Heart right ventricle (tissue), 16 donors: ENCODE data around the gene PAK3. TPM values are rescaled to one million over a fixed set of nuclear protein-coding genes. Genes with fewer than 3 reads are reported as not detected.

Experiments
- ATAC-seq, 8 donors: fragments of 200-7000 bp; cut with Tn5 transposase; one replicate each; pipeline ENCODE4 v1.9.1; 2020; ENCODE audit warnings: mild to moderate bottlenecking in 8 of 8, moderate library complexity in 8 of 8, moderate number of reproducible peaks in 1 of 8
- DNase-seq, 2 donors: peaks; one replicate each; pipeline ENCODE4 v3.0.0-alpha.2; 2020
- H3K27ac ChIP-seq, 10 donors: fragments of 200-600 bp; sonication (generic) in 2 of 10; one replicate each; pipeline versions ENCODE4 v1.5.0 to v1.8.0; 2020 to 2022; ENCODE audit warnings: mild to moderate bottlenecking in 3 of 10
- H3K27me3 ChIP-seq, 7 donors: fragments of 200-600 bp; one replicate each; pipeline ENCODE4 v1.8.0; 2021 to 2022; ENCODE audit warnings: mild to moderate bottlenecking in 2 of 7
- H3K36me3 ChIP-seq, 9 donors: fragments of 200-600 bp; sonication (generic) in 1 of 9; one replicate each; pipeline versions ENCODE4 v1.5.0 to v1.8.0; 2020 to 2022; ENCODE audit warnings: mild to moderate bottlenecking in 2 of 9
- H3K4me1 ChIP-seq, 9 donors: fragments of 200-600 bp; sonication (generic) in 1 of 9; one replicate each; pipeline versions ENCODE4 v1.5.0 to v1.8.0; 2020 to 2022; ENCODE audit warnings: mild to moderate bottlenecking in 4 of 9
- H3K4me3 ChIP-seq, 10 donors: fragments of 200-600 bp; sonication (generic) in 2 of 10; one replicate each; pipeline versions ENCODE4 v1.5.0 to v1.8.0; 2020 to 2022; ENCODE audit warnings: mild to moderate bottlenecking in 7 of 10, moderate library complexity in 2 of 10
- H3K9me3 ChIP-seq, 11 donors: fragments of 200-600 bp in 10 of 11; sonication (generic) in 2 of 11; one replicate each; pipeline versions ENCODE4 v1.5.0 to v1.8.0; 2013 to 2022; ENCODE audit warnings: mild to moderate bottlenecking in 2 of 11, control low read depth in 1 of 11, moderate library complexity in 1 of 11
- WGBS, 2 donors: extraction: QIAGEN DNeasy Blood & Tissue Kit; methylation state at CpG; one replicate each; pipeline ENCODE4 v1.1.7; 2013; ENCODE audit warnings: inconsistent platforms in 1 of 2; 5-methylcytosine and 5-hydroxymethylcytosine counted together
- intact Hi-C, 10 donors: fragments of 100-400 bp; cut with DNase I; formaldehyde crosslinking; loops; one replicate each; pipeline versions ENCODE4 v1.11.1 to v1.14.2; 2022
- polyA plus RNA-seq, 2 donors: library from polyadenylated mRNA; stranded (reverse); fragments of 200-250 nt; gene quantifications; one replicate each; pipeline ENCODE4 v1.2.3, GENCODE V29; 2013
- total RNA-seq, 10 donors: library from RNA; stranded (reverse); fragmentation: NEBNext Ultra II Directional in 3 of 10; extraction: Animal tissue kit (Norgen Biotek cat#: 25700) in 3 of 10; gene quantifications; one replicate each; pipeline versions ENCODE4 v1.2.1 to v1.2.4, GENCODE V29; 2021 to 2023
- TF ChIP-seq, protein P1 (sequence below), 9 donors: fragments of 200-600 bp; sonication (generic) in 2 of 9; IDR thresholded peaks; one replicate each; pipeline versions ENCODE4 v1.5.0 to v1.8.0; 2021 to 2022; ENCODE audit warnings: antibody characterized with exemption in 9 of 9, mild to moderate bottlenecking in 5 of 9, moderate library complexity in 1 of 9
- donor health status: Arrhythmogenic right ventricular cardiomyopathy.
- donor health status: ischemic (EF 13 %, LVEDD 7.1; RV severe dilation, severe dysfunction).
- donor health status: healthy with polysubstance abuse.
- donor health status: DM: no; HTN: yes; CAD: no.
- donor health status: DM: no; HTN: no; CAD: no.
- donor health status: ischemic (EF 25% LVEDD 6.9; RV normal size, moderate dysfunction).
- donor health status: ischemic (EF 25% LVEDD 5.7; RV mildly dilated, moderate dysfunction).
- donor health status: healthy.
- donor health status: DM: yes; HTN: yes; CAD: no.
- donor health status: Ischemic cardiomyopathy.
- donor health status: ischemic (EF 35%, LVEDD 5.7; RV mildly dilated, moderate dysfunction).
- donor health status: nonischemic (EF 11% LVEDD 7.7; RV severe dilation, severe dysfunction).
- donor health status: DM: yes; HTN: yes; CAD: no.
- donor health status: PGD.
- donor health status: ischemic (EF 29% LVEDD 5.4; RV normal size, mild dysfunction).
- donor health status: nonischemic (EF 23%, LVEDD 6.1; RV moderate dilation, normal function).

Gene PAK3
- total and polyA plus RNA-seq, 12 donors: under 0.01 to 1.4 (median 0.41) TPM

DNA sequence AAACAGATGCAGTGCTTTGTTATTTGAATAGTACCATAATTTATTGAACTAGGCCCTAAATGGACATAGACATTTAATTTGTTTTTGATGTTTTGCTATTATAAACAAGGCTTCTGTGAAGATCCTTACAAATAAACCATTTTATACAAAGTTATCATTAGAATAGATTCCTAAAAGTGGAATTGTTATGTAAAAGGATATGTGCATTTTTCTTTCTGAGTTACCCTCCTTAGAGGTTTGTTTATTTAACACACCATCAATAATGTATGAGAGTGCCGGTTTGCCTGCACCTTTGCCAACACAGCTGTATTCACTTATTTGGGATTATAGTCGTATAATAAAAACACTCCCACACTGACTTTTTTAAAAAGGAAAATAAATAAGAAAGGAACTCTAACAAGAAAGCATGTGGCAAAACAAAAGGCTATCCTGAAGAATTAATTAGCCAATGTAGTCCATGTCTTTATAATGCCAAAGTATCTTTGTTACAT is 84.8 kb downstream of the PAK3 start:
- WGBS, 2 donors: 62 to 63% methylated on average over 2 of the region's 2 CpGs
- ATAC-seq (no peak), DNase-seq (no peak)
- H3K4me3 ChIP-seq: no peak overlapping the region
- intact Hi-C loops: no loop called here
- no peaks in the 10 kb centered on the region for H3K9me3 ChIP-seq
- no peak overlapping the region for H3K27ac ChIP-seq
- no peaks in the 10 kb centered on the region for H3K4me1 ChIP-seq
- H3K36me3 ChIP-seq: no peaks in the 10 kb centered on the region
- H3K27me3 ChIP-seq: peaks cover 0 to 37% (median 0%) of the 10 kb centered on the region in 7 donors
- TF ChIP-seq, protein P1, sequence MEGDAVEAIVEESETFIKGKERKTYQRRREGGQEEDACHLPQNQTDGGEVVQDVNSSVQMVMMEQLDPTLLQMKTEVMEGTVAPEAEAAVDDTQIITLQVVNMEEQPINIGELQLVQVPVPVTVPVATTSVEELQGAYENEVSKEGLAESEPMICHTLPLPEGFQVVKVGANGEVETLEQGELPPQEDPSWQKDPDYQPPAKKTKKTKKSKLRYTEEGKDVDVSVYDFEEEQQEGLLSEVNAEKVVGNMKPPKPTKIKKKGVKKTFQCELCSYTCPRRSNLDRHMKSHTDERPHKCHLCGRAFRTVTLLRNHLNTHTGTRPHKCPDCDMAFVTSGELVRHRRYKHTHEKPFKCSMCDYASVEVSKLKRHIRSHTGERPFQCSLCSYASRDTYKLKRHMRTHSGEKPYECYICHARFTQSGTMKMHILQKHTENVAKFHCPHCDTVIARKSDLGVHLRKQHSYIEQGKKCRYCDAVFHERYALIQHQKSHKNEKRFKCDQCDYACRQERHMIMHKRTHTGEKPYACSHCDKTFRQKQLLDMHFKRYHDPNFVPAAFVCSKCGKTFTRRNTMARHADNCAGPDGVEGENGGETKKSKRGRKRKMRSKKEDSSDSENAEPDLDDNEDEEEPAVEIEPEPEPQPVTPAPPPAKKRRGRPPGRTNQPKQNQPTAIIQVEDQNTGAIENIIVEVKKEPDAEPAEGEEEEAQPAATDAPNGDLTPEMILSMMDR (IDR thresholded peaks at IDR 0.05): no peak

- no peak overlapping the region for H3K4me3 ChIP-seq
- WGBS, 2 donors: 23 to 43% methylated on average over 3 of the region's 3 CpGs
- H3K4me1 ChIP-seq: no peaks in the 10 kb centered on the region
- H3K9me3 ChIP-seq: no peaks in the 10 kb centered on the region
- no peak for DNase-seq
- H3K36me3 ChIP-seq: no peaks in the 10 kb centered on the region
- no peak overlapping the region for H3K27ac ChIP-seq
- ATAC-seq: no peak
- intact Hi-C loops: no loop called here
- H3K27me3 ChIP-seq: peaks cover 0 to 33% (median 0%) of the 10 kb centered on the region in 7 donors
- TF ChIP-seq, protein P1 (IDR thresholded peaks at IDR 0.05): no peak
These were observed 86.0 kb downstream of the PAK3 start for GRCh38 chrX:111181951-111182350.

- no peaks in the 10 kb centered on the region for H3K36me3 ChIP-seq
- intact Hi-C loops: no loop called here
- H3K9me3 ChIP-seq: no peaks in the 10 kb centered on the region
- peaks cover 0 to 33% (median 0%) of the 10 kb centered on the region in 7 donors for H3K27me3 ChIP-seq
- no peaks in the 10 kb centered on the region for H3K4me1 ChIP-seq
- H3K27ac ChIP-seq: no peak overlapping the region
- ATAC-seq: no peak
- H3K4me3 ChIP-seq: no peak overlapping the region
- TF ChIP-seq, protein P1 (IDR thresholded peaks at IDR 0.05): no peak
- DNase-seq: no peak
These were observed 87.0 kb downstream of the PAK3 start for GRCh38 chrX:111182997-111183396.

GRCh38 chrX:111191598-111191997 is 95.6 kb downstream of the PAK3 start:
- ATAC-seq (no peak), DNase-seq (no peak)
- Histone ChIP-seq H3K27ac (no peak overlapping the region), H3K9me3 (no peaks in the 10 kb centered on the region), H3K4me3 (no peak overlapping the region), H3K4me1 (no peaks in the 10 kb centered on the region), H3K27me3 (peaks cover 0 to 64% (median 0%) of the 10 kb centered on the region in 7 donors), H3K36me3 (no peaks in the 10 kb centered on the region)
- TF ChIP-seq, protein P1 (IDR thresholded peaks at IDR 0.05): no peak
- intact Hi-C loops: no loop called here
- 83 to 89% methylated on average over 2 of the region's 2 CpGs for WGBS, 2 donors
